G401 (cell line): ENCODE measurements around the gene HTRA2. TPM values are rescaled to one million over a fixed set of nuclear protein-coding genes. Genes with fewer than 3 reads are reported as not detected.

Source experiments
- DNase-seq: peaks from one replicate; pipeline ENCODE4 v3.0.0-alpha.2; 2015; ENCODE audit warnings: low spot score
- in situ Hi-C: cut with HindIII; loops from 2 replicates; pipeline ENCODE4 v1.10.0; 2016; ENCODE audit warnings: low sequenced_read_pairs, mixed read lengths
- total RNA-seq: library from RNA; depleted of rRNA; stranded (reverse); fragments of >200 nt; shearing (Covaris generic); gene quantifications from 2 replicates; pipeline ENCODE4 v1.2.3, GENCODE V29; 2014; rRNA removed

The HTRA2 gene
- total RNA-seq, 1 experiment from 2014 or later: 62.8 TPM

DNA sequence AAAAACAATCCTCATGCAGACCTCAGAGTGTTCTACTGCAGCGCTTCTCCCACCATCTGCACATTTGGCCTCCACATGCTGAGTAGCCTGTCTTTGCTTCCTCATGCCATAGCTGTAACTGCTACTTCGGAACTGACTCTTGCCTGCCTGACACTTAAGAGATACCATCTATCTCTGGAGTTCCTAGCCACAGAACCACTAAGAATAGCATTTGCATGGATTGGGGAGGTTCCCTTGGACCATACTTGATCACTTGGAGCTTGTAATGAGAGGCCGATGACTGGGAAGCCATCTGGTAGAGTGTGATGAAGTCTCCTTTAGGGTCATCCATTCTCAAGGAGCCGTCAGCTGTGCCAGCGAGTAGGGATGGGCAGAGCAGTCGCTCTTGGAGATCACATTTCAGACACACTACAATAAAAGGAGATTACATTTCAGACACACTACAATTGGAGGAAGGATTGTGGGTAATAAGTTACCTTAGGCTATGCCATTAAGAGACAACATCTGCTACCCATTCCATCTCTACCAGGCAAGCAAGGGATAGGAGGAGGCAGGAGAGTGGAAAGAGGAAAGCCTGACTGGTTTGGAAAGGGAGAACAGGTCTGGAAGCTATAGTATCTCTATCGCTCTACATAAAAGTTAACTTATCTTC is 46.6 kb downstream of the HTRA2 start:
- in situ Hi-C loops: no loop called here
- DNase-seq: no peak

DNA sequence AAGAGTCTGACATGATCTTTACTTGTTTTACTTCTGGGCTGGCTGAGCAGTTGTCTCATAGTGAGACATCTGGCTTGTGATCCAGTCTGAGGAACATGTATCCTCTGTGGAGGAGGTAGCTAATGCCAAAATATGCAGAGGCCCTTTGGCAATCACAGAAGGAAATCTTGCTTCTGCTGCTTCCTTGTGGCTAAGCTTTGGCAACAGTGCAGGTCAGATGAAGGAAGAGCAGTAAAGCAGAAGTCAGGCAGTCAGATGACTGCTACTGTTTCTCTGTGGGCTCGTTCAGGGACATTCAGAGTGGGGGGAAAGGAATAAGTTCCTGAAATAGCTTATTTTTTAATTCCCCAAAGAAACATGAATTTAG is 47.1 kb downstream of the HTRA2 start:
- in situ Hi-C loops: no loop called here

DNA sequence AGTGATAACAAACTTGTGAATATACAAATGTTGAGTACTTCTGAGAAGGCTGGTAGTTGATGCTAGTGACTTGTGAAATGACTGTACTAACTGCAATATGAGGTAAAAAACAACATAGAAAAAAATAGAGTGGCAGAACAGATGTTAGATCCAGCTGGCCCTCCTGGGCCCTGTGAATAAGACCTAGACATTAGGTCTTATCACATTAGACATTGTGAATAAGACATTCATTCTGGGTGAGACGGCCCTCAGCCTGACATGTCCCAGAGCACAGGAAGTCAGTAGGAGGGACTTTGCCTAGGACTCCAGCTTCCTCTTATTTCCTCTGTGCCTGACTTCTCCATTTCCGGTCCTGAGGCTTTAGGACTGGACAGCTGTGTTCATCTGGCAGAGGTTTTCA is 47.7 kb downstream of the HTRA2 start:
- in situ Hi-C loops: no loop called here
- DNase-seq: no peak

More for the DNA sequence above, 47.1 kb downstream of the HTRA2 start:
- DNase-seq: no peak

DNA sequence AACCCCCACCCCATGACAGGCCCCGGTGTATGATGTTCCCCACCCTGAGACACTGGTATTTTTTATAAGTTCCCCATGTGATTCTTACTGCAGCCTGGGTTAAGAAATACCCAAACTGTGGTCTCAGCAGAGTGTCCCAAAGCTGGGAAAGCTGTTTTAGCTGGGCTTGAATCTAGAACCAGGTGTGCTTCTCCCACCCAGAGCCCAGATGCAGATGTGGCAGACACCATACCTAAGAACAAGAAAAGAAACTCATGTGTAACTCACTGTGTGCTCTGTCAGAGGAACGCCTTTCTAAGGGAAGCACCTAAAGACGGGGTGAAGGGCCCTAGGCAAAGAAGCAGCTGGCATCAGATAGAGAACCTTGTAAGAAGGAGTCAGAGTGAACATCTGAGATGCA is 48.7 kb downstream of the HTRA2 start:
- in situ Hi-C loops: no loop called here
- no peak for DNase-seq

DNA sequence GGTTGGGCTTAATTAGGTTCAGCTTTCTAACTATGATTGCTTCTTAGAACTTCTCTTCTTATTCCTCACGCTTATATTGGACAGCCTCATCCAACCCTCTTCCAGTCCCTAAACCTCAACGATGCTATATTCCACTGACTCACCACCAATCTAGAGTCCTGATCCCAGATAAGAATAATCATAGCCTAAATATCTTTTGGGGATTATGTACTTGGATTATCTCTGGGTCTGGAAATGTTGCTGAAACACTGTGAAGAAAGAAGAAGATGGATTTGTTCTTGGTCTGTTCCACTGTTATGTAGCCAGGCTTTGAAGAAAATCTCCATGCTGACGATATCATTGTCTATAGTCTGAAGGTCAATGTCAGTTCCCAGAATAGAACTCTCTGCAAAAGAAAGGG is 51.7 kb downstream of the HTRA2 start:
- in situ Hi-C loops: no loop called here
- no peak for DNase-seq

DNA sequence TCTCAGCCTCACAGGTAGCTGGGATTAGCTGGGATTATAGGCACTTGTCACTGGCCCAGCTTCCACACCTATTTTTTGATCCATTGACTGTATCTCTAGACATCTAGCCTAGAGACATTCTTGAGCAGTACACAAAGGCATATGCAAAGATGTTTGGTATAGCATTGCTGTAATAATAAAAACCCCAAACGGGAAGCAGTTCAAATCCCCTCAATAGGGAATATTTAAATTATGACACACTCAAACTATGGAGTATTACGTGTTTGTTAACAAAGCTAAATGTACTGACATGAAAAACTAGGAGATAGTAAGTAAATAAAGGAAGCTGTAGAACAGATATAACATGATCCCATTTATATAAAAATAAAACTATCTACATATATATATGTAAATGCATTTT is 52.5 kb downstream of the HTRA2 start:
- in situ Hi-C loops: no loop called here

More for the DNA sequence above, 52.5 kb downstream of the HTRA2 start:
- no peak for DNase-seq

Other genes starting within 250 kb of the HTRA2 start
- gene SLC4A5, start 186.5 kb upstream of the HTRA2 start, total RNA-seq: not detected in 2 replicates
- gene DCTN1, start 149.6 kb upstream of the HTRA2 start, total RNA-seq: 124 and 145 TPM in 2 replicates
- gene C2orf81, start 108.3 kb upstream of the HTRA2 start, total RNA-seq: 0.95 and 2.8 TPM in 2 replicates
- gene WDR54, start 108.2 kb upstream of the HTRA2 start, total RNA-seq: 88.5 and 104 TPM in 2 replicates
- gene RTKN, start 88.0 kb upstream of the HTRA2 start, total RNA-seq: 46.5 and 56.2 TPM in 2 replicates
- 7.8 and 15.7 TPM in 2 replicates for gene INO80B, start 74.8 kb upstream of the HTRA2 start, total RNA-seq
- gene WBP1, start 71.5 kb upstream of the HTRA2 start, total RNA-seq: 59.6 and 72.2 TPM in 2 replicates
- gene MOGS, start 64.6 kb upstream of the HTRA2 start, total RNA-seq: 77.5 and 88.6 TPM in 2 replicates
- gene MRPL53, start 57.3 kb upstream of the HTRA2 start, total RNA-seq: 33.2 and 58.9 TPM in 2 replicates
- gene CCDC142, start 46.9 kb upstream of the HTRA2 start, total RNA-seq: 15.7 and 19.0 TPM in 2 replicates
- gene TTC31, start 46.9 kb upstream of the HTRA2 start, total RNA-seq: 21.7 and 34.6 TPM in 2 replicates
- gene LBX2, start 30.3 kb upstream of the HTRA2 start, total RNA-seq: not detected in 2 replicates
- gene PCGF1, start 22.2 kb upstream of the HTRA2 start, total RNA-seq: 38.2 and 39.9 TPM in 2 replicates
- gene TLX2, start 15.5 kb upstream of the HTRA2 start, total RNA-seq: not detected in 2 replicates
- gene DQX1, start 3.7 kb upstream of the HTRA2 start, total RNA-seq: 0.81 TPM in 1 of 2 replicates, not detected in the other
- gene AUP1, start 227 bp upstream of the HTRA2 start, total RNA-seq: 120 and 137 TPM in 2 replicates
- gene LOXL3, start 24.0 kb downstream of the HTRA2 start, total RNA-seq: 11.4 and 14.4 TPM in 2 replicates
- gene DOK1, start 24.8 kb downstream of the HTRA2 start, total RNA-seq: 28.7 and 41.5 TPM in 2 replicates
- 0.12 TPM in 1 of 2 replicates, not detected in the other for gene M1AP, start 118.4 kb downstream of the HTRA2 start, total RNA-seq
- 8.9 and 13.9 TPM in 2 replicates for gene SEMA4F, start 124.3 kb downstream of the HTRA2 start, total RNA-seq